GM12878 (cell line): Measurements from ENCODE around the gene TMEM59. TPM values are rescaled to one million over a fixed set of nuclear protein-coding genes. Genes with fewer than 3 reads are reported as not detected.

Source experiments
- ATAC-seq: fragments of 200-7000 bp; cut with Tn5 transposase; 3 replicates; pipeline ENCODE4 v1.9.1; 2020; ENCODE audit warnings: mild to moderate bottlenecking, moderate library complexity
- BruUV-seq: library from RNA; stranded (reverse); fragments of 400-500 nt; replicated peaks from 2 replicates; lab custom pipeline; 2021; lab: Mats Ljungman, UMichigan
- CTCF ChIA-PET: fragments of 300-600 bp; sonication (Branson Sonifier 250); formaldehyde crosslinking; extraction: SDS; loops from one replicate; lab custom pipeline; 2021; ENCODE audit warnings: inconsistent platforms; lab: Yijun Ruan, JAX
- POLR2A ChIA-PET: fragments of 350-600 bp; formaldehyde crosslinking; extraction: SDS; loops from one replicate; lab custom pipeline; 2021; ENCODE audit warnings: inconsistent platforms; lab: Charles Lee
- RAD21 ChIA-PET: fragments of 300-600 bp; sonication (Branson Sonifier 250); formaldehyde crosslinking; loops from one replicate; lab custom pipeline; 2023; ENCODE audit warnings: antibody characterized with exemption; ENCODE audit not compliant: unreplicated experiment; lab: Charles Lee
- SMC1A ChIA-PET: fragments of 300-600 bp; sonication (Branson Sonifier 250); formaldehyde crosslinking; loops from one replicate; lab custom pipeline; 2023; ENCODE audit not compliant: unreplicated experiment, uncharacterized antibody; lab: Charles Lee
- DNase-seq: peaks from one replicate; pipeline ENCODE4 v3.0.0-alpha.2; 2011; ENCODE audit warnings: low read depth, low spot score
- FAIRE-seq: peaks from 3 replicates; lab custom pipeline; 2011; peaks lifted over from hg19 to GRCh38; lab: Jason Lieb, UNC
- H2AFZ ChIP-seq: 2 replicates; pipeline ENCODE4 v1.6.0; 2011; ENCODE audit warnings: low read depth, low read length, control low read depth; ENCODE audit not compliant: control insufficient read depth
- H3K27ac ChIP-seq: 2 replicates; pipeline ENCODE4 v1.5.1; 2011; ENCODE audit warnings: control low read depth; ENCODE audit not compliant: control insufficient read depth, insufficient read depth
- H3K27me3 ChIP-seq, 2 experiments: replicated peaks in 1 of 2; 2 replicates each; pipeline versions ENCODE4 v1.6.0 to v1.6.1; 2011; ENCODE audit warnings: low read length in 1 of 2; ENCODE audit not compliant: control insufficient read depth in 2 of 2, insufficient read depth in 2 of 2
- H3K36me3 ChIP-seq, 2 experiments: 2 replicates each; pipeline ENCODE4 v1.5.1; 2011; ENCODE audit warnings: low read length in 1 of 2; ENCODE audit not compliant: control insufficient read depth in 2 of 2, insufficient read depth in 2 of 2
- H3K4me1 ChIP-seq: 2 replicates; pipeline ENCODE4 v1.6.1; 2011; ENCODE audit warnings: mild to moderate bottlenecking, low read length, moderate library complexity, mixed read lengths; ENCODE audit not compliant: control insufficient read depth, insufficient read depth
- H3K4me2 ChIP-seq: 2 replicates; pipeline ENCODE4 v1.6.0; 2011; ENCODE audit warnings: control low read depth; ENCODE audit not compliant: control insufficient read depth, insufficient read depth
- H3K4me3 ChIP-seq: fragments of 200-600 bp; sonication (generic); 2 replicates; pipeline ENCODE4 v1.5.1; 2016
- H3K79me2 ChIP-seq: 2 replicates; pipeline ENCODE4 v1.6.0; 2011; ENCODE audit warnings: low read length; ENCODE audit not compliant: control insufficient read depth, insufficient read depth
- H3K9ac ChIP-seq: 2 replicates; pipeline ENCODE4 v1.8.0; 2011; ENCODE audit warnings: low read length, control low read depth, mixed read lengths; ENCODE audit not compliant: control insufficient read depth, insufficient read depth
- H3K9me3 ChIP-seq: replicated peaks from 3 replicates; pipeline ENCODE4 v1.5.1; 2011; ENCODE audit warnings: mild to moderate bottlenecking, low read length; ENCODE audit not compliant: control insufficient read depth, insufficient read depth
- H4K20me1 ChIP-seq: 2 replicates; pipeline ENCODE4 v1.6.0; 2011; ENCODE audit not compliant: control insufficient read depth, insufficient read depth
- BCL3 ChIP-seq: IDR thresholded peaks from 2 replicates; pipeline ENCODE4 v1.6.1; 2011; ENCODE audit warnings: borderline replicate concordance, low read depth, mild to moderate bottlenecking, moderate library complexity, low read length; ENCODE audit not compliant: insufficient read depth, poor library complexity, severe bottlenecking
- CHD1 ChIP-seq: IDR thresholded peaks from 2 replicates; pipeline ENCODE4 v1.6.1; 2012; ENCODE audit warnings: low read depth, low read length, improper control_type of control experiment
- EED ChIP-seq: sonication (generic); IDR thresholded peaks from 2 replicates; pipeline ENCODE4 v1.6.1; 2016; ENCODE audit warnings: antibody characterized with exemption, low read depth
- JUNB ChIP-seq: IDR thresholded peaks from 2 replicates; pipeline ENCODE4 v1.6.1; 2016; ENCODE audit warnings: antibody characterized with exemption, mild to moderate bottlenecking
- KAT2A ChIP-seq: conservative IDR thresholded peaks from 2 replicates; pipeline ENCODE4 v1.6.1; 2011; ENCODE audit warnings: low read depth, low read length; ENCODE audit not compliant: control insufficient read depth
- MXI1 ChIP-seq: fragments of 150-350 bp; IDR thresholded peaks from 2 replicates; pipeline ENCODE4 v1.6.1; 2011; ENCODE audit warnings: low read depth, mild to moderate bottlenecking, inconsistent platforms, low read length, improper control_type of control experiment
- NFYA ChIP-seq: IDR thresholded peaks from 2 replicates; pipeline ENCODE4 v1.6.1; 2011; ENCODE audit warnings: low read depth, mild to moderate bottlenecking, low read length, improper control_type of control experiment, borderline replicate concordance
- YBX1 ChIP-seq: fragments of 450-650 bp; IDR thresholded peaks from 2 replicates; pipeline ENCODE4 v1.6.1; 2016; ENCODE audit warnings: antibody characterized with exemption
- ZNF217 ChIP-seq: fragments of 450-650 bp; IDR thresholded peaks from 2 replicates; pipeline ENCODE4 v1.6.1; 2017; ENCODE audit warnings: antibody characterized with exemption, mild to moderate bottlenecking
- WGBS: methylation state at CpG from one replicate; pipeline ENCODE4 v1.1.6; 2016; ENCODE audit warnings: low lambda C conversion rate; ENCODE audit not compliant: insufficient replicate concordance, insufficient coverage; ENCODE audit errors: missing lambda C conversion rate; 5-methylcytosine and 5-hydroxymethylcytosine counted together
- in situ Hi-C: fragments of 300-500 bp; cut with MboI; formaldehyde crosslinking; loops from 9 replicates; pipeline ENCODE4 v1.14.3; 2018; ENCODE audit warnings: mixed read lengths
- intact Hi-C: fragments of 100-400 bp; cut with micrococcal nuclease; formaldehyde crosslinking; loops from one replicate; pipeline ENCODE4 v1.14.2; 2022; ENCODE audit not compliant: unreplicated experiment
- polyA plus RNA-seq, 11 experiments: library from polyadenylated mRNA; depleted of rRNA in 4 of 11; unstranded in 6 of 11; stranded (reverse) in 5 of 11; fragments of >200 nt; fragmentation: Nextera tagmentation in 4 of 11; fragmentation: Illumina TruSeq in 1 of 11; extraction: Ambion mirVana in 4 of 11; extraction: Trizol in 1 of 11; gene quantifications; 1 replicate in 1 of 11; 2 replicates in 10 of 11; pipeline versions ENCODE4 v1.2.1 to v1.2.3, GENCODE V29; 2011 to 2016; ENCODE audit warnings: inconsistent platforms in 2 of 11, missing spikeins in 2 of 11, low read depth in 1 of 11
- total RNA-seq, 4 experiments: library from RNA; depleted of rRNA in 3 of 4; stranded (reverse); fragments of >200 nt in 3 of 4; fragmentation: Illumina TruSeq in 1 of 4; extraction: Trizol in 1 of 4; gene quantifications; 2 replicates each; pipeline versions ENCODE4 v1.2.1 to v1.2.3, GENCODE V29; 2013 to 2021

TMEM59 gene
- total and polyA plus RNA-seq, 10 of the 15 experiments (the other 5 are each of a cell fraction or from before 2014, with no cell fraction given): 69.9 to 273 (median 111) TPM

- H2AFZ ChIP-seq: no peak overlapping the region
- TF ChIP-seq KAT2A (no peak), JUNB (no peak), EED (no peak), ZNF217 (no peak), NFYA (no peak), MXI1 (no peak), CHD1 (no peak), BCL3 (no peak), YBX1 (no peak)
- ChIA-PET SMC1A (no interaction called here), CTCF (no interaction called here), RAD21 (no interaction called here), POLR2A (no interaction called here)
- no peaks in the 10 kb centered on the region for H3K79me2 ChIP-seq
- no peaks in the 10 kb centered on the region for H3K36me3 ChIP-seq
- in situ Hi-C loops: loop anchor here (5.0 kb wide), 1 partner anchor 50 kb away; no protein-coding TSS in a partner anchor
- H3K27me3 ChIP-seq: no peaks in the 10 kb centered on the region; a peak in 2 of 4 replicates
- ATAC-seq: no peak
- H3K4me2 ChIP-seq: no peak overlapping the region
- no peak overlapping the region for H3K27ac ChIP-seq
- WGBS: 48% methylated on average over 9 of the region's 9 CpGs
- intact Hi-C loops: no loop called here
- H3K4me1 ChIP-seq: no peaks in the 10 kb centered on the region
- no peak overlapping the region for H3K4me3 ChIP-seq
- no peak overlapping the region for H3K9ac ChIP-seq
- BruUV-seq: no TSS peak
- FAIRE-seq: no peak
- H3K9me3 ChIP-seq: no peaks in the 10 kb centered on the region
- DNase-seq: no peak
- no peaks in the 10 kb centered on the region for H4K20me1 ChIP-seq
Measured at GRCh38 chr1:54012008-54012325, 41.0 kb downstream of the TMEM59 start.
